ENCODE measurements around the gene SDCBP2.

DNA sequence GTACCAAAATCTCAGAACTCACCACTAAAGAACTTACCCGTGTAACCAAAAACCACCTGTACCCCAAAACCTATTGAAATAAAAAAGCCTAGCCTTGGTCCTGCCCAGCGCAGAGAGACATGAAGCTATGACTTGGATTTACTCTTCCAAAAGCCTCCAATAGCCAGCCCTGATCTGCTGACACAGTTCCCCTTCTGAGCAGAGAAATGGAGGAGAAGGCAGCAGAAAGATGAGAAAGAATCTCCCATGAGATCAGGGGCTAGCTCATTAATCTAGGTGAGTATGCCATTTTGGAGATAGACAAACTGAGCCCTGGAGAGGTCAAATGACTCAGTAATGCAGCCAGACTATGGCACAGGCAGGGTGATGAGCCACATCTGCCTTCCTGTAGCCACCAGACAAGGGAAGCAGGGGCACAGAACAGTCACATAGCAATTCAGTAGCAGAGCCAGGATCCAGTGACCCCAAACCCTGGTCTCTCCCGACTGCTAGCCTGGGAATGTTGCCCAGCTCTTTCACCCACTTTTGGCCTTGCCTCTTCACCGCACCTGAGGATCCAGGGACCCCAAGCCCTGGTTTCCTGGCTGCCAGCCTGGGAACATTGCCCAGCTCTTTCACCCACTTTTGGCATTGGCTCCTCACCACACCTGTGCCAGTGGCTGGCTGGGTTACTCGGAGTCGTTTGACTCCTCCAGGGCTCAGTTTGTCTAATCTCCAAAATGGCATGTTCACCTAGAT lies 7.2 kb upstream of the SDCBP2 start:
- TF ChIP-seq POLR2A (IDR thresholded peaks at IDR 0.05; ENCODE audit: low read length) (no peak), GATA1 (IDR thresholded peaks at IDR 0.05; ENCODE audit: low read depth, low read length) (no peak)
